Measurements from ENCODE around the gene RABEP2. TPM values are rescaled to one million over a fixed set of nuclear protein-coding genes. Genes with fewer than 3 reads are reported as not detected.
"Not testable (repeated sequence)": the region's sequence is repeated elsewhere in the genome, so short reads cannot be mapped to it uniquely, and the experiment has no call there.

RABEP2 gene
- total RNA-seq, 2 experiments from 2014 or later = 8.1 to 12.9 TPM

DNA sequence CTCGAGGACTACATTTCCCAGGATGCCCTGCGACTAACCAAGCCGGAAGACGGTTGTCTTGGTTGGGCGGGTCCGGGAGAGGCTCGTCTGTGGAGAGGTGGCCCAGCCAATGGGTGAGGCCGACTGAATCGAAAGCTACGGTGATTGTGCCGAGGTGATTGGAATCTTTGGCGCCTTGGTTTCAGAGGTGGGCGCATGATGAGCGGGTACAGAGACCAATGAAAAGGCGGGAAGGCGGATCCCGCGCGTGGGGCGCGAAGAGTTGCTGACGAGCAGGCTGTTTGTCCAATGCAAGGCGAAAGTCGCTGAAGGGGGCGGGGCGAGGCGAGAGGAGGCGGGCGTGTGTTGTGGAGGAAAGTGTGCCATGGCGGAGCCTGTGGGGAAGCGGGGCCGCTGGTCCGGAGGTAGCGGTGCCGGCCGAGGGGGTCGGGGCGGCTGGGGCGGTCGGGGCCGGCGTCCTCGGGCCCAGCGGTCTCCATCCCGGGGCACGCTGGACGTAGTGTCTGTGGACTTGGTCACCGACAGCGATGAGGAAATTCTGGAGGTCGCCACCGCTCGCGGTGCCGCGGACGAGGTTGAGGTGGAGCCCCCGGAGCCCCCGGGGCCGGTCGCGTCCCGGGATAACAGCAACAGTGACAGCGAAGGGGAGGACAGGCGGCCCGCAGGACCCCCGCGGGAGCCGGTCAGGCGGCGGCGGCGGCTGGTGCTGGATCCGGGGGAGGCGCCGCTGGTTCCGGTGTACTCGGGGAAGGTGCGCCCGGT is 25.8 kb upstream of the RABEP2 start, which contains the start of gene NFATC2IP:
TSS of gene NFATC2IP (plus strand) at position 290 of the 762 bp plus-strand sequence. CDS start at position 365, 75 bp downstream.
- POLR2A ChIA-PET = interaction anchor here (0.6 to 1.0 kb wide), 3 partner anchors 104 to 128 kb away, joined by 3 read pairs; partner anchors contain the start of genes ATXN2L and TUFM
- Mint-ChIP-seq H3K27ac (peak within 1 kb of the TSS; percentile 89), H3K4me3 (peak within 1 kb of the TSS; percentile 98), H3K4me1 (peaks cover 24% of the 10 kb centered on the region), H3K9me3 (ENCODE audit: low read depth) (no peaks in the 10 kb centered on the region), H3K36me3 (ENCODE audit: low read depth) (peaks cover 30% of the 10 kb centered on the region), H3K27me3 (no peaks in the 10 kb centered on the region)
- DNase-seq = peak; percentile 100
- intact Hi-C loops (cut with DNase I, micrococcal nuclease) = loop anchor here (1.0 to 5.0 kb wide), 11 partner anchors 15 to 912 kb away; partner anchors contain the start of genes SH2B1 (in 2 of the 2), TUFM (in 2 of the 2), ATXN2L (in 1 of the 2) and CDIPT (in 1 of the 2)
- CTCF ChIA-PET = interaction anchor here (0.7 to 1.0 kb wide), 3 partner anchors 14 to 135 kb away, joined by 3 read pairs; no protein-coding TSS in a partner anchor
- peak; percentile 98 for ATAC-seq

DNA sequence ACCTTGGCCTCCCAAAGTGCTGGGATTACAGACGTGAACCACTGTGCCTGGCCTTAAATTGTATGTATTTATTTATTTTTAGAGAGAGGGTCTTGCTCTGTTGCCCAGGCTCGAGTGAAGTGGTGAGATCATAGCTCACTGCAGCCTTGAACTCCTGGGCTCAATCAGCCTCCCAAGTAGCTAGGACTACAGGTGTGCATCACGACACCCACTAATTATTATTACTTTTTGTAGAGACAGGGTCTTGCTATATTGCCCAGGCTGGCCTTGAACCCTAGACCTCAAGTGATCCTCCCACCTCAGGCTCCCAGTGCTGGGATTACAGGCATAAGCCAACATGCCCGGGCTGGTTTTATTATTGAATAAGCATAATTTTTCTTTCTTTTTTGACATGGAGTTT is 21.6 kb upstream of the RABEP2 start:
- ATAC-seq (no peak), DNase-seq (no peak)
- H3K9me3 Mint-ChIP-seq (ENCODE audit: low read depth) = no peaks in the 10 kb centered on the region
- no peak overlapping the region for H3K4me3 Mint-ChIP-seq
- ChIA-PET CTCF (interaction anchor here (0.7 to 0.8 kb wide), 2 partner anchors 26 to 92 kb away, joined by 3 read pairs; no protein-coding TSS in a partner anchor), POLR2A (no interaction called here)
- intact Hi-C loops (cut with DNase I, micrococcal nuclease) = no loop called here
- no peak overlapping the region for H3K27ac Mint-ChIP-seq
- no peaks in the 10 kb centered on the region for H3K27me3 Mint-ChIP-seq
- peaks cover 4% of the 10 kb centered on the region for H3K36me3 Mint-ChIP-seq (ENCODE audit: low read depth)
- peaks cover 15% of the 10 kb centered on the region for H3K4me1 Mint-ChIP-seq

DNA sequence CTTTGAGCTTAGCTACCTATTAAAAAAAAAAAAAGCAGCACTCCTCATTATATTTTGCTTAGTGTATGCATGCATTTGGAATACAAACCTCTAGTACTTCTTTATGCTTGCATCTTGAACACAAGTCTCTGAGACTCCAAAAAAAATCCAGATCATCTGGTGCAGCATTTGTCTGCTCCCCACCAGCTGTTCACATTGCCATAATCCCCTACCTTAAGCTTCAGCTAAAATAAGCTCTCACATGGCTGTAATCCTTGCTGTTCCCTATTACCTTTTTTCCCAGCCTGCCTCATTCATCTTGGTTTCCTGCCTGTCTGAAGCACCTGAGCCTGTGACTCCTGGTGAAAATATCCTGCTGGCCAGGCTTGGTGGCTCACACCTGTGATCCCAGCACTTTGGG is 18.2 kb upstream of the RABEP2 start:
- intact Hi-C loops (cut with DNase I, micrococcal nuclease) = no loop called here
- no peaks in the 10 kb centered on the region for H3K9me3 Mint-ChIP-seq (ENCODE audit: low read depth)

DNA sequence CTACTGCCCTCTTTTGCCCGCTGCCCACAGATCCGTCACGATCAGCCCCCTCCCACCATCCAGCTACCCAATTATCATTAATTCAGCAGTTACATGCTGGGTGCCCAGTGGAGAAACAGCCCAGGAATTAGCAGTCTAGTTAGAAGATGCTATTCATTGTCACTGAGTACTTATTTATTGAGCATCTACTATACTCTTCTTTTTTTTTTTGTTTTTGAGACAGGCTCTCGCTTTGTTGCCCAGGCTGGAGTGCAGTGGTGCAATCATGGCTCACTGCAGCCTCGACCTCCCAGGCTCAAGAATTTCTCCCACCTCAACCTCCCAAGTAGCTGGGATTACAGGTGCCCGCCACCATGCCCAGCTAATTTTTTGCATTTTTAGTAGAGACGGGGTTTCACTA is 14.8 kb upstream of the RABEP2 start:
- H3K9me3 Mint-ChIP-seq (ENCODE audit: low read depth); ATAC-seq; intact Hi-C loops (cut with DNase I, micrococcal nuclease); H3K27me3 Mint-ChIP-seq; H3K36me3 Mint-ChIP-seq (ENCODE audit: low read depth); H3K27ac Mint-ChIP-seq; H3K4me3 Mint-ChIP-seq; CTCF ChIA-PET; POLR2A ChIA-PET; DNase-seq: not testable (repeated sequence)
- H3K4me1 Mint-ChIP-seq = peaks cover 14% of the 10 kb centered on the region

More for the DNA sequence above, 18.2 kb upstream of the RABEP2 start:
- H3K4me1 Mint-ChIP-seq = peaks cover 7% of the 10 kb centered on the region
- ChIA-PET POLR2A (no interaction called here), CTCF (interaction anchor here (0.6 to 2.6 kb wide), 5 partner anchors 10 to 90 kb away, joined by 3 to 12 read pairs (median 3); partner anchors contain the start of gene SPNS1)
- no peak overlapping the region for H3K27ac Mint-ChIP-seq
- ATAC-seq = no peak
- no peaks in the 10 kb centered on the region for H3K36me3 Mint-ChIP-seq (ENCODE audit: low read depth)
- DNase-seq = no peak
- H3K27me3 Mint-ChIP-seq = no peaks in the 10 kb centered on the region
- no peak overlapping the region for H3K4me3 Mint-ChIP-seq

DNA sequence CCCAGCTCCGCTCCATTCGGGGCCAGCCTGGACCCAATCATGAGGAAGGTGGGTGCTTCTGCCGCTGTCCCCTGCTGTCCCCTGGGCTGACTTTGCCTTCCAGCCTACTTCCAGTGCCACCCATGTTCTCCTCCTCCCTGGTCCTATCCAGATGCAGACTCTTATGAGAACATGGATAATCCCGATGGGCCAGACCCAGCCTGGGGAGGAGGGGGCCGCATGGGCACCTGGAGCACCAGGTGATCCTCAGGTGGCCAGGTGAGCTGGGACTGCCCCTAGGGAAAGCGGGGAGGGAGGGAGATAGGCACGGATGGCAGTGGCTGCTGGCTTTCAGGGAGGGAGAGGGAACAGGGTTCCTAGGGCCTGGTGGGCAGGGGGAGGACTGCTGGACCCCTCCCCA is 13.7 kb upstream of the RABEP2 start:
- peaks cover 14% of the 10 kb centered on the region for H3K4me1 Mint-ChIP-seq
- no peaks in the 10 kb centered on the region for H3K36me3 Mint-ChIP-seq (ENCODE audit: low read depth)
- H3K27ac Mint-ChIP-seq = no peak overlapping the region
- POLR2A ChIA-PET = no interaction called here
- no peaks in the 10 kb centered on the region for H3K27me3 Mint-ChIP-seq
- ATAC-seq (no peak), DNase-seq (no peak)
- no peak overlapping the region for H3K4me3 Mint-ChIP-seq
- CTCF ChIA-PET = no interaction called here
- H3K9me3 Mint-ChIP-seq (ENCODE audit: low read depth) = no peaks in the 10 kb centered on the region
- intact Hi-C loops (cut with DNase I, micrococcal nuclease) = no loop called here

DNA sequence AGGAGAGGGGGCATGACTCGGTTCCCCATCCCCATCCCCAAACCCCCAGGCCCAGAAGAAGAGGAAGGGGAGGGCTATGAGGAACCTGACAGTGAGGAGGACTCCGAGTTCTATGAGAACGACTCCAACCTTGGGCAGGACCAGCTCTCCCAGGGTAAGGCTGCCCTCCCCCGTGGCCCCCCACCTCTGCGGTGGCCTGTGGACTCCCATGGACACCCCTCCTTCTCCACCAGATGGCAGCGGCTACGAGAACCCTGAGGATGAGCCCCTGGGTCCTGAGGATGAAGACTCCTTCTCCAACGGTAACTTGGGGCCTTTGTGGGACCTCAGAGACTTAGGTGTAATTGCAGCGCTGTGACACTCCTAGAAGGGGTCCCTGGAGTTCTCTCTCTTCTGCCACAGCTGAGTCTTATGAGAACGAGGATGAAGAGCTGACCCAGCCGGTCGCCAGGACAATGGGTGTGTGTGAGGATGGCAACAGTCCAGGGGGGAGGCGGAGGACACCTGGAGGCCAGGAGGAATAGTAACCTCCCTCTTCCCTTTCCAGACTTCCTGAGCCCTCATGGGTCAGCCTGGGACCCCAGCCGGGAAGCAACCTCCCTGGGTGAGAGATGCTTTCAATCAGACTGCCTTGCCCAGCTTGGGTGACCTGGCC is 12.3 kb upstream of the RABEP2 start:
- Mint-ChIP-seq H3K27me3 (no peaks in the 10 kb centered on the region), H3K27ac (no peak overlapping the region), H3K36me3 (ENCODE audit: low read depth) (no peaks in the 10 kb centered on the region), H3K4me3 (no peak overlapping the region), H3K4me1 (peaks cover 14% of the 10 kb centered on the region), H3K9me3 (ENCODE audit: low read depth) (no peaks in the 10 kb centered on the region)
- ChIA-PET POLR2A (interaction anchor here (0.6 to 0.8 kb wide), 2 partner anchors 9 to 99 kb away, joined by 8 to 10 read pairs; no protein-coding TSS in a partner anchor), CTCF (interaction anchor here (0.6 to 1.6 kb wide), 6 partner anchors 8 to 64 kb away, joined by 3 to 34 read pairs (median 4); partner anchors contain the start of gene NFATC2IP)
- intact Hi-C loops (cut with DNase I, micrococcal nuclease) = loop anchor here in 1 of 2 experiments (2.0 kb wide), 1 partner anchor 75 kb away; the partner anchor contains the start of gene SH2B1
- DNase-seq (no peak), ATAC-seq (no peak)

DNA sequence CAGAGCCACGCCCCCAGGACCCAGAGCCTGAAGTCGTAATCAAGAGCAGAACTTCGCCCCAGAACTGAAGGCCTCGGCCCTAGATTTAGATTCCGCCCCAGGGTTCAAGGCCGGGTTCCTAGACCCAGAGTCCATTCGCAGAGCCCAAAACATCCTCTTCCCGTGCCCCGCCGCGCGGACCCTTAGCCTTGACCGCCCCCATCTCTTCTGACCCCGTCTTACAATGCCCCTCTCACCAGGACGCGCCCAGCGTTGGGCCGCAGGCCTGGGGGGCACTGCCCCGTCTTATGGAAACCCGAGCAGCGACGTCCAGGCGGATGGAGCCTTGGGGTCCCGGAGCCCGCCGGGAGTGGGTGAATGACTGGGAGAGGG is 11.7 kb upstream of the RABEP2 start:
- peaks cover 14% of the 10 kb centered on the region for H3K4me1 Mint-ChIP-seq
- POLR2A ChIA-PET = interaction anchor here (0.6 to 1.1 kb wide), 6 partner anchors 9 to 59 kb away, joined by 3 to 8 read pairs (median 4); partner anchors contain the start of gene ATP2A1
- CTCF ChIA-PET = interaction anchor here (0.6 to 1.6 kb wide), 7 partner anchors 8 to 64 kb away, joined by 3 to 34 read pairs (median 4); partner anchors contain the start of gene NFATC2IP
- H3K27me3 Mint-ChIP-seq = no peaks in the 10 kb centered on the region
- H3K27ac Mint-ChIP-seq = peak overlapping the region; percentile 83
- peak overlapping the region; percentile 71 for H3K4me3 Mint-ChIP-seq
- intact Hi-C loops (cut with DNase I, micrococcal nuclease) = loop anchor here (1.0 to 2.0 kb wide), 6 partner anchors 11 to 112 kb away; partner anchors contain the start of genes NFATC2IP (in 2 of the 2), RABEP2 (in 1 of the 2), SH2B1 (in 1 of the 2) and TUFM (in 1 of the 2)
- H3K9me3 Mint-ChIP-seq (ENCODE audit: low read depth) = no peaks in the 10 kb centered on the region
- ATAC-seq (no peak), DNase-seq (no peak)
- H3K36me3 Mint-ChIP-seq (ENCODE audit: low read depth) = no peaks in the 10 kb centered on the region

DNA sequence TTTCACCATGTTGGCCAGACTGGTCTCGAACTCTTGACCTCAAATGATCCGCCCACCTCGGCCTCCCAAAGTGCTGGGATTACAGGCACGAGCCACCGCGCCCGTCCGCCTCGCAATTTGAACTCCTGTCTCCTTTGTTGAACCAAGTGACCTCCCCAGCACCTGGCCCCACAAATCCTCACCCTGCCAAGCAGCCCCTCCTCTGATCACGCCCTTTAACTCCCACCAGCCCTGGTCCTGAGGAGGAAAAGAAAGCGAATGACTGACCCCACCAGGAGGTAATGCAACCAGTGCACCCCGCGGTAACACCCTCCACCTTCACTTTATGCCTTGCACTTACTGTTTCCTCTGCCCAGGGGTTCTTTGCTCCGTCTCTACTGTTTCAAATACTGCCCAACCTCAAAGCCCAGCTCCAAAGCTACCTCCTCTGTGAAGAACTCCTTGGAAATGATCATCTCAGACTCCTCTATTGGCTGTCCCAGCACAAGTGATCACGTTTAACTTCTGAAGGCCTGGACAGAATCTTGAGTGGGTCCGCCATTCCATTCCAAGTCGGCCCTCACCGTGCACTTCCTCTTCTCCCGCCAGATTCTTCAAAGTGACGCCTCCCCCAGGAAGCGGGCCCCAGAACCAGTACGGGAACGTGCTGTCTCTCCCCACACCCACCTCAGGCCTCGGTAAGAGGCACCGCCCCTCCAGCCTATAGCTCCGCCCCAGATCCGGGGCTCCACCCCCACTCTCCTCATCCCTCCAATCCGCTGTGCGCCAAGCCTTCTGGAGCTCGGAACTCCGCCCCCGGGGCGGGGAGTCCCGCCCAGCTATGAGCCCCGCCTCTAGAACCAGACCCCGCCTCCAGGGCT is 11.1 kb upstream of the RABEP2 start:
- Mint-ChIP-seq H3K4me1 (peaks cover 14% of the 10 kb centered on the region), H3K36me3 (ENCODE audit: low read depth) (no peaks in the 10 kb centered on the region), H3K4me3 (peak overlapping the region; percentile 71), H3K27me3 (no peaks in the 10 kb centered on the region), H3K9me3 (ENCODE audit: low read depth) (no peaks in the 10 kb centered on the region), H3K27ac (peak overlapping the region; percentile 83)
- intact Hi-C loops (cut with DNase I, micrococcal nuclease) = loop anchor here (1.0 to 2.0 kb wide), 6 partner anchors 11 to 112 kb away; partner anchors contain the start of genes NFATC2IP (in 2 of the 2), RABEP2 (in 1 of the 2), SH2B1 (in 1 of the 2) and TUFM (in 1 of the 2)
- DNase-seq (peak; percentile 95), ATAC-seq (peak; percentile 100)
- POLR2A ChIA-PET = interaction anchor here (0.6 to 1.1 kb wide), 6 partner anchors 9 to 58 kb away, joined by 3 to 8 read pairs (median 4); partner anchors contain the start of gene ATP2A1
- CTCF ChIA-PET = interaction anchor here (0.6 to 1.6 kb wide), 7 partner anchors 9 to 63 kb away, joined by 3 to 34 read pairs (median 4); partner anchors contain the start of gene NFATC2IP

DNA sequence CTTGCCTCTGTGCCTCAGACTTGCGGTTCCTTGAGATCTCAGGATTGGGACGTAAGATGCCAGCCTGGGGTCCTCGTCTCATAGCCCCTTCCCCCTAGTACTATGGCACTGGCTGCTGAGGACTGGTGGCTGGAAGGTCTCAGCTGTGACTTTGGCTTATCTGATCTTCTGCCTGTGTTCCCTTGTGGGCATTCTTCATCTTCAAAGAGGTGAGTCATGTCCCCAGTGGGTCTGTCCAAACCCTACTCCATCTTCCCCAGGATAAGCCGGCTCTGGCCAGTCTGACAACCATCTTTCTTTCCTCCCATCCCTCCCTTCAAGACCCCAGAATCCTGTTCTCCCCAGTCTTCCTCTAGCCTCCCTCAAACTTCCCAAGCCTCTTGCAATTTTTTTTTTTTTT is 10.3 kb upstream of the RABEP2 start:
- ChIA-PET POLR2A (no interaction called here), CTCF (no interaction called here)
- intact Hi-C loops (cut with DNase I, micrococcal nuclease) = no loop called here
- ATAC-seq (no peak), DNase-seq (no peak)
- no peaks in the 10 kb centered on the region for H3K9me3 Mint-ChIP-seq (ENCODE audit: low read depth)
- H3K36me3 Mint-ChIP-seq (ENCODE audit: low read depth) = no peaks in the 10 kb centered on the region
- peak overlapping the region; percentile 71 for H3K4me3 Mint-ChIP-seq
- H3K4me1 Mint-ChIP-seq = peaks cover 22% of the 10 kb centered on the region
- no peaks in the 10 kb centered on the region for H3K27me3 Mint-ChIP-seq
- no peak overlapping the region for H3K27ac Mint-ChIP-seq

DNA sequence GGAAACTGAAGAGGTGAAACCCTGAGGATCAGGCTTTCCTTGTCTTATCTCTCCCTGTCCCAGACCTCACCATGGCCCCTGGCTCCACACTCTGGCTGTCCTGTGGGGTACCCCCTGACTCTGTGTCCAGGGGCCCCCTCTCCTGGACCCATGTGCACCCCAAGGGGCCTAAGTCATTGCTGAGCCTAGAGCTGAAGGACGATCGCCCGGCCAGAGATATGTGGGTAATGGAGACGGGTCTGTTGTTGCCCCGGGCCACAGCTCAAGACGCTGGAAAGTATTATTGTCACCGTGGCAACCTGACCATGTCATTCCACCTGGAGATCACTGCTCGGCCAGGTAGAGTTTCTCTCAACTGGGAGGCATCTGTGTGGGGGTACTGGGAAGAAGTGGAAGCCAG is 8.1 kb upstream of the RABEP2 start:
- Mint-ChIP-seq H3K4me3 (no peak overlapping the region), H3K4me1 (peaks cover 22% of the 10 kb centered on the region)

More for the DNA sequence above, 8.1 kb upstream of the RABEP2 start:
- intact Hi-C loops (cut with DNase I, micrococcal nuclease) = no loop called here
- Mint-ChIP-seq H3K27me3 (no peaks in the 10 kb centered on the region), H3K27ac (no peak overlapping the region), H3K36me3 (ENCODE audit: low read depth) (no peaks in the 10 kb centered on the region), H3K9me3 (ENCODE audit: low read depth) (no peaks in the 10 kb centered on the region)
- ChIA-PET POLR2A (no interaction called here), CTCF (interaction anchor here (0.7 to 1.6 kb wide), 3 partner anchors 10 to 47 kb away, joined by 3 read pairs; no protein-coding TSS in a partner anchor)
- ATAC-seq = no peak
- DNase-seq = no peak

Data from activated CD4-positive, alpha-beta T cell treated with anti-CD3 and anti-CD28 coated beads for 36 hours (primary cell).